Neural cell (in vitro differentiated cells): Measurements from ENCODE around the gene AK8. TPM values are rescaled to one million over a fixed set of nuclear protein-coding genes. Genes with fewer than 3 reads are reported as not detected.

Source experiments
- H2AFZ ChIP-seq: fragments of 200-600, 300-800 bp; sonication (generic), shearing (Covaris generic); 2 replicates; pipeline ENCODE4 v1.6.0; 2014; ENCODE audit warnings: low read depth, mild to moderate bottlenecking, antibody characterized with exemption, low read length, moderate library complexity
- H3F3A ChIP-seq: fragments of 200-600 bp; shearing (Covaris generic); 2 replicates; pipeline ENCODE4 v1.6.1; 2016; ENCODE audit warnings: mild to moderate bottlenecking, moderate library complexity, mixed read lengths, antibody characterized with exemption, low read length; ENCODE audit not compliant: insufficient read depth, poor library complexity, severe bottlenecking
- H3K27ac ChIP-seq: fragments of 200-600, 300-800 bp; sonication (generic), shearing (Covaris generic); 2 replicates; pipeline ENCODE4 v1.5.1; 2014; ENCODE audit warnings: mild to moderate bottlenecking, low read length, moderate library complexity
- H3K27me3 ChIP-seq: fragments of 300-800, 200-600 bp; sonication (generic), shearing (Covaris generic); 2 replicates; pipeline ENCODE4 v1.6.0; 2014; ENCODE audit warnings: mild to moderate bottlenecking, low read depth, low read length, moderate library complexity; ENCODE audit not compliant: insufficient read depth
- H3K36me3 ChIP-seq: fragments of 300-800, 200-600 bp; sonication (generic), shearing (Covaris generic); 2 replicates; pipeline ENCODE4 v1.5.1; 2014; ENCODE audit warnings: mild to moderate bottlenecking, antibody characterized with exemption, low read length, moderate library complexity; ENCODE audit not compliant: insufficient read depth
- H3K4me2 ChIP-seq: fragments of 300-800, 200-600 bp; sonication (generic), shearing (Covaris generic); 2 replicates; pipeline ENCODE4 v1.6.0; 2014; ENCODE audit warnings: mild to moderate bottlenecking, low read length
- H3K4me3 ChIP-seq: fragments of 300-800, 200-600 bp; sonication (generic), shearing (Covaris generic); 2 replicates; pipeline ENCODE4 v1.5.1; 2014; ENCODE audit warnings: mild to moderate bottlenecking, low read length, moderate library complexity
- H3K79me2 ChIP-seq: fragments of 200-600 bp; shearing (Covaris generic); replicated peaks from 2 replicates; pipeline ENCODE4 v1.6.0; 2014; ENCODE audit warnings: mild to moderate bottlenecking, low read length, moderate library complexity; ENCODE audit not compliant: insufficient read depth
- H3K9ac ChIP-seq: fragments of 300-800, 200-600 bp; sonication (generic), shearing (Covaris generic); 2 replicates; pipeline ENCODE4 v1.6.1; 2016; ENCODE audit warnings: mild to moderate bottlenecking, low read length, mixed read lengths
- H3K9me2 ChIP-seq: fragments of 200-600 bp; shearing (Covaris generic); 2 replicates; pipeline ENCODE4 v1.6.1; 2016; ENCODE audit warnings: mild to moderate bottlenecking, low read length, mixed read lengths; ENCODE audit not compliant: insufficient read depth
- H3K9me3 ChIP-seq: fragments of 200-600, 300-800 bp; sonication (generic), shearing (Covaris generic); 2 replicates; pipeline ENCODE4 v1.6.1; 2016; ENCODE audit warnings: mild to moderate bottlenecking, mixed run types, low read length, moderate library complexity, mixed read lengths
- H4K20me1 ChIP-seq: fragments of 200-600 bp; shearing (Covaris generic); 2 replicates; pipeline ENCODE4 v1.6.1; 2016; ENCODE audit warnings: mild to moderate bottlenecking, mixed run types; ENCODE audit not compliant: insufficient read depth
- CTCF ChIP-seq: fragments of 450-650 bp; IDR thresholded peaks from 2 replicates; pipeline ENCODE4 v1.5.1; 2014; ENCODE audit warnings: antibody characterized with exemption, mild to moderate bottlenecking, moderate library complexity; ENCODE audit not compliant: poor library complexity, severe bottlenecking
- EP300 ChIP-seq: fragments of 450-650 bp; conservative IDR thresholded peaks from 2 replicates; pipeline ENCODE4 v1.6.1; 2014; ENCODE audit warnings: antibody characterized with exemption, mild to moderate bottlenecking, moderate library complexity; ENCODE audit not compliant: poor library complexity, severe bottlenecking
- EZH2 ChIP-seq: fragments of 200-600, 300-800 bp; shearing (Covaris generic), sonication (generic); IDR thresholded peaks from 2 replicates; pipeline ENCODE4 v1.6.1; 2014; ENCODE audit warnings: antibody characterized with exemption, low read length, borderline replicate concordance, mild to moderate bottlenecking; ENCODE audit not compliant: insufficient read depth, poor library complexity, severe bottlenecking
- MXI1 ChIP-seq: fragments of 450-650 bp; conservative IDR thresholded peaks from 2 replicates; pipeline ENCODE4 v1.6.1; 2014; ENCODE audit warnings: antibody characterized with exemption, mild to moderate bottlenecking; ENCODE audit not compliant: poor library complexity, severe bottlenecking
- POLR2AphosphoS5 ChIP-seq: IDR thresholded peaks from 2 replicates; pipeline ENCODE4 v1.6.1; 2012
- RAD21 ChIP-seq: fragments of 450-650 bp; conservative IDR thresholded peaks from 2 replicates; pipeline ENCODE4 v1.6.1; 2014; ENCODE audit warnings: antibody characterized with exemption, mild to moderate bottlenecking, moderate library complexity
- SMC3 ChIP-seq: fragments of 450-650 bp; conservative IDR thresholded peaks from 2 replicates; pipeline ENCODE4 v1.6.1; 2014; ENCODE audit warnings: antibody characterized with exemption, mild to moderate bottlenecking, moderate library complexity; ENCODE audit not compliant: poor library complexity
- TAF1 ChIP-seq: IDR thresholded peaks from 2 replicates; pipeline ENCODE4 v1.6.1; 2012; ENCODE audit warnings: low read depth
- polyA plus RNA-seq: library from polyadenylated mRNA; depleted of rRNA; stranded (reverse); fragments of >200 nt; gene quantifications from 2 replicates; pipeline ENCODE4 v1.2.3, GENCODE V29; 2014
- TF ChIP-seq, protein P1 (sequence below): IDR thresholded peaks from 2 replicates; pipeline ENCODE4 v1.6.1; 2012; ENCODE audit warnings: borderline replicate concordance

The AK8 gene
- polyA plus RNA-seq, 1 donor from 2014 or later: 0.71 TPM

- no peaks in the 10 kb centered on the region for H4K20me1 ChIP-seq
- H3K79me2 ChIP-seq: peaks cover 52% of the 10 kb centered on the region
- no peak overlapping the region for H3K4me3 ChIP-seq
- H3K27me3 ChIP-seq: no peaks in the 10 kb centered on the region
- no peak overlapping the region for H3K9ac ChIP-seq
- no peak overlapping the region for H3K4me2 ChIP-seq
- H3K9me2 ChIP-seq: no peaks in the 10 kb centered on the region
- no peak overlapping the region for H2AFZ ChIP-seq
- no peaks in the 10 kb centered on the region for H3K9me3 ChIP-seq
- H3K36me3 ChIP-seq: peaks cover 5% of the 10 kb centered on the region
- no peak overlapping the region for H3K27ac ChIP-seq
- no peaks in the 10 kb centered on the region for H3F3A ChIP-seq
- TF ChIP-seq POLR2AphosphoS5: no peak
- TF ChIP-seq EP300: no peak
- no peak for TF ChIP-seq TAF1
Measured at GRCh38 chr9:132679946-132680625, 198.0 kb downstream of the AK8 start.

GRCh38 chr9:132677976-132678375 is 200.1 kb downstream of the AK8 start:
- H3F3A ChIP-seq: no peaks in the 10 kb centered on the region
- TF ChIP-seq RAD21 (no peak), TAF1 (no peak), MXI1 (no peak), CTCF (no peak), EP300 (no peak), SMC3 (no peak), EZH2 (no peak), POLR2AphosphoS5 (no peak)
- TF ChIP-seq, protein P1, sequence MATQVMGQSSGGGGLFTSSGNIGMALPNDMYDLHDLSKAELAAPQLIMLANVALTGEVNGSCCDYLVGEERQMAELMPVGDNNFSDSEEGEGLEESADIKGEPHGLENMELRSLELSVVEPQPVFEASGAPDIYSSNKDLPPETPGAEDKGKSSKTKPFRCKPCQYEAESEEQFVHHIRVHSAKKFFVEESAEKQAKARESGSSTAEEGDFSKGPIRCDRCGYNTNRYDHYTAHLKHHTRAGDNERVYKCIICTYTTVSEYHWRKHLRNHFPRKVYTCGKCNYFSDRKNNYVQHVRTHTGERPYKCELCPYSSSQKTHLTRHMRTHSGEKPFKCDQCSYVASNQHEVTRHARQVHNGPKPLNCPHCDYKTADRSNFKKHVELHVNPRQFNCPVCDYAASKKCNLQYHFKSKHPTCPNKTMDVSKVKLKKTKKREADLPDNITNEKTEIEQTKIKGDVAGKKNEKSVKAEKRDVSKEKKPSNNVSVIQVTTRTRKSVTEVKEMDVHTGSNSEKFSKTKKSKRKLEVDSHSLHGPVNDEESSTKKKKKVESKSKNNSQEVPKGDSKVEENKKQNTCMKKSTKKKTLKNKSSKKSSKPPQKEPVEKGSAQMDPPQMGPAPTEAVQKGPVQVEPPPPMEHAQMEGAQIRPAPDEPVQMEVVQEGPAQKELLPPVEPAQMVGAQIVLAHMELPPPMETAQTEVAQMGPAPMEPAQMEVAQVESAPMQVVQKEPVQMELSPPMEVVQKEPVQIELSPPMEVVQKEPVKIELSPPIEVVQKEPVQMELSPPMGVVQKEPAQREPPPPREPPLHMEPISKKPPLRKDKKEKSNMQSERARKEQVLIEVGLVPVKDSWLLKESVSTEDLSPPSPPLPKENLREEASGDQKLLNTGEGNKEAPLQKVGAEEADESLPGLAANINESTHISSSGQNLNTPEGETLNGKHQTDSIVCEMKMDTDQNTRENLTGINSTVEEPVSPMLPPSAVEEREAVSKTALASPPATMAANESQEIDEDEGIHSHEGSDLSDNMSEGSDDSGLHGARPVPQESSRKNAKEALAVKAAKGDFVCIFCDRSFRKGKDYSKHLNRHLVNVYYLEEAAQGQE: no peak
- no peak overlapping the region for H3K4me3 ChIP-seq
- H3K27me3 ChIP-seq: no peaks in the 10 kb centered on the region
- H4K20me1 ChIP-seq: no peaks in the 10 kb centered on the region
- H3K4me2 ChIP-seq: no peak overlapping the region
- peaks cover 5% of the 10 kb centered on the region for H3K36me3 ChIP-seq
- H3K27ac ChIP-seq: no peak overlapping the region
- no peak overlapping the region for H2AFZ ChIP-seq
- no peak overlapping the region for H3K9ac ChIP-seq
- no peaks in the 10 kb centered on the region for H3K9me2 ChIP-seq
- peaks cover 73% of the 10 kb centered on the region for H3K79me2 ChIP-seq
- no peaks in the 10 kb centered on the region for H3K9me3 ChIP-seq

Other genes with a start within 250 kb of the AK8 start
- 12.8 and 17.9 TPM in 2 replicates for gene DDX31, start 208.3 kb downstream of the AK8 start, polyA plus RNA-seq
- 10.5 and 11.1 TPM in 2 replicates for gene GTF3C4, start 207.8 kb downstream of the AK8 start, polyA plus RNA-seq
- gene SPACA9, start 614 bp upstream of the AK8 start, polyA plus RNA-seq: 4.6 and 5.2 TPM in 2 replicates
- gene TSC1, start 66.3 kb upstream of the AK8 start, polyA plus RNA-seq: 45.6 and 47.1 TPM in 2 replicates
- gene GFI1B, start 100.4 kb upstream of the AK8 start, polyA plus RNA-seq: not detected in 2 replicates
- gene GTF3C5, start 152.7 kb upstream of the AK8 start, polyA plus RNA-seq: 95.0 and 103 TPM in 2 replicates
- 0.95 and 2.7 TPM in 2 replicates for gene CEL, start 183.7 kb upstream of the AK8 start, polyA plus RNA-seq
- 174 and 253 TPM in 2 replicates for gene RALGDS, start 243.0 kb upstream of the AK8 start, polyA plus RNA-seq